ENCODE data around the gene CACNA2D3. TPM values are rescaled to one million over a fixed set of nuclear protein-coding genes. Genes with fewer than 3 reads are reported as not detected.

Gene CACNA2D3
- total RNA-seq, 2 donors from 2014 or later: 0.42 to 0.98 TPM

DNA sequence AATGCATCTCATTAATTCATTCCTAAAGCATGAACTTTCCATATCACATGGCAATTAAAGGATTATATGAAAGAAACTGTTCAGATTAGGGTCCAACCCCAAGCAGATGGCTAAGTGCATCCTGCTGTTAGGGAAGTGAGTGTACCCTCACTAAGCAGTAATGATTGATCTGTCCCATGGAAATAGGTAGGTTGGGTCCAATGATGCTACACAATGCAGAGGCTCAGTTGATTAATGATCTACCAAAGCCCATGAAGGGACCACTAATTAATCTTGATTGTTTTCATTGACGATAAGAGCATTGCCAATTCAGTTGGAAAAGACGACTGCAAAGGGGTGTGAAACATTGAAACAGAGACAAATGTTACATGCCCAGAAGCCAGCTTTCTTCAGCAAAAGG is 1000.0 kb downstream of the CACNA2D3 start:
- Histone ChIP-seq H3K9me3 (no peaks in the 10 kb centered on the region), H3K27me3 (no peaks in the 10 kb centered on the region), H3K36me3 (no peaks in the 10 kb centered on the region), H3K9ac (ENCODE audit: low read depth in 2 of 2, low read length in 2 of 2) (no peak overlapping the region), H3K4me3 (no peak overlapping the region), H3K4me1 (no peaks in the 10 kb centered on the region), H3K27ac (no peak overlapping the region)
- TF ChIP-seq, protein P1, sequence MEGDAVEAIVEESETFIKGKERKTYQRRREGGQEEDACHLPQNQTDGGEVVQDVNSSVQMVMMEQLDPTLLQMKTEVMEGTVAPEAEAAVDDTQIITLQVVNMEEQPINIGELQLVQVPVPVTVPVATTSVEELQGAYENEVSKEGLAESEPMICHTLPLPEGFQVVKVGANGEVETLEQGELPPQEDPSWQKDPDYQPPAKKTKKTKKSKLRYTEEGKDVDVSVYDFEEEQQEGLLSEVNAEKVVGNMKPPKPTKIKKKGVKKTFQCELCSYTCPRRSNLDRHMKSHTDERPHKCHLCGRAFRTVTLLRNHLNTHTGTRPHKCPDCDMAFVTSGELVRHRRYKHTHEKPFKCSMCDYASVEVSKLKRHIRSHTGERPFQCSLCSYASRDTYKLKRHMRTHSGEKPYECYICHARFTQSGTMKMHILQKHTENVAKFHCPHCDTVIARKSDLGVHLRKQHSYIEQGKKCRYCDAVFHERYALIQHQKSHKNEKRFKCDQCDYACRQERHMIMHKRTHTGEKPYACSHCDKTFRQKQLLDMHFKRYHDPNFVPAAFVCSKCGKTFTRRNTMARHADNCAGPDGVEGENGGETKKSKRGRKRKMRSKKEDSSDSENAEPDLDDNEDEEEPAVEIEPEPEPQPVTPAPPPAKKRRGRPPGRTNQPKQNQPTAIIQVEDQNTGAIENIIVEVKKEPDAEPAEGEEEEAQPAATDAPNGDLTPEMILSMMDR (IDR thresholded peaks at IDR 0.05): no peak
- intact Hi-C loops (cut with DNase I): no loop called here
- no peak for DNase-seq

Other genes starting within 250 kb of the CACNA2D3 start
- gene ACTR8, start 240.4 kb upstream of the CACNA2D3 start, total RNA-seq: 10 to 100 TPM; 31.4 to 35.0 TPM
- gene SELENOK, start 230.7 kb upstream of the CACNA2D3 start, total RNA-seq: 10 to 100 TPM; 46.0 to 52.9 TPM

Measured in colonic mucosa (tissue), 4 donors.